GM23338 (cell line): Measurements from ENCODE around the gene LMO7. TPM values are rescaled to one million over a fixed set of nuclear protein-coding genes. Genes with fewer than 3 reads are reported as not detected.

Experiments used
- ATAC-seq: fragments of 200-7000 bp; cut with Tn5 transposase; 3 replicates; pipeline ENCODE4 v1.9.1; 2020
- DNase-seq: peaks from one replicate; pipeline ENCODE4 v3.0.0-alpha.2; 2015; ENCODE audit warnings: low spot score
- H2AFZ ChIP-seq: fragments of 200-600 bp; sonication (generic); 2 replicates; pipeline ENCODE4 v1.8.0; 2016; ENCODE audit warnings: antibody characterized with exemption, mild to moderate bottlenecking, moderate library complexity
- H3F3A ChIP-seq: fragments of 200-600 bp; sonication (generic); replicated peaks from 2 replicates; pipeline ENCODE4 v1.8.0; 2017; ENCODE audit warnings: antibody characterized with exemption, mixed run types, low read depth
- H3K27ac ChIP-seq: fragments of 200-600 bp; sonication (generic); 2 replicates; pipeline ENCODE4 v1.6.1; 2016; ENCODE audit warnings: low read depth
- H3K27me3 ChIP-seq: fragments of 200-600 bp; sonication (generic); 2 replicates; pipeline ENCODE4 v1.8.0; 2016; ENCODE audit warnings: mild to moderate bottlenecking, mixed run types, moderate library complexity; ENCODE audit not compliant: insufficient read depth
- H3K36me3 ChIP-seq: fragments of 200-600 bp; sonication (generic); 2 replicates; pipeline ENCODE4 v1.8.0; 2016; ENCODE audit warnings: mild to moderate bottlenecking; ENCODE audit not compliant: insufficient read depth
- H3K4me1 ChIP-seq: fragments of 200-600 bp; sonication (generic); 2 replicates; pipeline ENCODE4 v1.8.0; 2016; ENCODE audit warnings: mild to moderate bottlenecking, moderate library complexity; ENCODE audit not compliant: insufficient read depth
- H3K4me2 ChIP-seq: fragments of 200-600 bp; sonication (generic); 2 replicates; pipeline ENCODE4 v1.7.1; 2017; ENCODE audit warnings: mixed run types
- H3K4me3 ChIP-seq: fragments of 200-600 bp; sonication (generic); 2 replicates; pipeline ENCODE4 v1.6.1; 2016; ENCODE audit warnings: mixed run types
- H3K79me2 ChIP-seq: fragments of 200-600 bp; sonication (generic); replicated peaks from 2 replicates; pipeline ENCODE4 v1.8.0; 2017; ENCODE audit warnings: mild to moderate bottlenecking; ENCODE audit not compliant: insufficient read depth
- H3K9me2 ChIP-seq: fragments of 200-600 bp; sonication (generic); 2 replicates; pipeline ENCODE4 v1.8.0; 2017; ENCODE audit not compliant: insufficient read depth
- H4K20me1 ChIP-seq: fragments of 200-600 bp; sonication (generic); replicated peaks from 2 replicates; pipeline ENCODE4 v1.8.0; 2017; ENCODE audit warnings: mild to moderate bottlenecking; ENCODE audit not compliant: insufficient read depth
- H3K27ac Mint-ChIP-seq: 2 replicates; pipeline ENCODE4 v1.8.0; 2020; ENCODE audit warnings: inconsistent platforms, mild to moderate bottlenecking, moderate library complexity, mixed read lengths
- H3K27me3 Mint-ChIP-seq: 3 replicates; pipeline ENCODE4 v1.8.0; 2022; ENCODE audit warnings: low read depth, mild to moderate bottlenecking, moderate library complexity, mixed read lengths, inconsistent platforms; ENCODE audit not compliant: insufficient read depth, poor library complexity
- H3K36me3 Mint-ChIP-seq: 3 replicates; pipeline ENCODE4 v1.8.0; 2021; ENCODE audit warnings: low read depth, mild to moderate bottlenecking, inconsistent platforms, moderate library complexity, mixed read lengths
- H3K4me1 Mint-ChIP-seq: 3 replicates; pipeline ENCODE4 v1.8.0; 2020; ENCODE audit warnings: mild to moderate bottlenecking, inconsistent platforms, mixed read lengths
- H3K4me3 Mint-ChIP-seq: 3 replicates; pipeline ENCODE4 v1.8.0; 2021; ENCODE audit warnings: moderate library complexity, mild to moderate bottlenecking, inconsistent platforms, mixed read lengths
- H3K9me3 Mint-ChIP-seq: 3 replicates; pipeline ENCODE4 v1.8.0; 2020; ENCODE audit warnings: moderate library complexity, mild to moderate bottlenecking, inconsistent platforms, mixed read lengths
- CREB1 ChIP-seq: fragments of 250-450 bp; sonication (Bioruptor Pico); IDR thresholded peaks from 2 replicates; pipeline ENCODE4 v1.5.0; 2020; ENCODE audit warnings: low read depth, mild to moderate bottlenecking, moderate library complexity
- ETS1 ChIP-seq: IDR thresholded peaks from 2 replicates; pipeline ENCODE4 v1.6.1; 2016; ENCODE audit warnings: antibody characterized with exemption
- EZH2 ChIP-seq: fragments of 200-600 bp; sonication (generic); IDR thresholded peaks from one replicate; pipeline ENCODE4 v1.8.0; 2017; ENCODE audit warnings: antibody characterized with exemption, mild to moderate bottlenecking, low read depth; ENCODE audit not compliant: unreplicated experiment
- EZH2phosphoT487 ChIP-seq: fragments of 200-600 bp; sonication (generic); IDR thresholded peaks from one replicate; pipeline ENCODE4 v1.8.1; 2018; ENCODE audit warnings: antibody characterized with exemption; ENCODE audit not compliant: unreplicated experiment
- JUNB ChIP-seq: IDR thresholded peaks from one replicate; pipeline ENCODE4 v1.6.1; 2016; ENCODE audit warnings: antibody characterized with exemption; ENCODE audit not compliant: unreplicated experiment
- NANOG ChIP-seq: IDR thresholded peaks from 2 replicates; pipeline ENCODE4 v1.6.1; 2016; ENCODE audit warnings: antibody characterized with exemption, borderline replicate concordance
- POLR2AphosphoS5 ChIP-seq: IDR thresholded peaks from 2 replicates; pipeline ENCODE4 v1.6.1; 2016; ENCODE audit warnings: antibody characterized with exemption, low read depth
- STAT1 ChIP-seq: IDR thresholded peaks from one replicate; pipeline ENCODE4 v1.6.1; 2016; ENCODE audit warnings: antibody characterized with exemption; ENCODE audit not compliant: unreplicated experiment
- ZNF114 ChIP-seq: fragments of 250-450 bp; sonication (Bioruptor Pico); IDR thresholded peaks from 2 replicates; pipeline ENCODE4 v1.5.0; 2020; ENCODE audit warnings: mild to moderate bottlenecking, moderate library complexity
- ZNF331 ChIP-seq: fragments of 250-450 bp; sonication (Bioruptor Pico); IDR thresholded peaks from 2 replicates; pipeline ENCODE4 v1.5.0; 2020; ENCODE audit warnings: low read depth, mild to moderate bottlenecking, moderate library complexity
- polyA plus RNA-seq: library from polyadenylated mRNA; unstranded; fragments of >200 nt; fragmentation: Nextera tagmentation; extraction: Ambion mirVana; gene quantifications from 2 replicates; pipeline ENCODE4 v1.2.1, GENCODE V29; 2016
- total RNA-seq: library from RNA; depleted of rRNA; stranded (reverse); fragments of >200 nt; shearing (Covaris generic); gene quantifications from 2 replicates; pipeline ENCODE4 v1.2.3, GENCODE V29; 2014
- TF ChIP-seq, protein P1 (sequence below): IDR thresholded peaks from one replicate; pipeline ENCODE4 v1.6.1; 2018; ENCODE audit warnings: antibody characterized with exemption; ENCODE audit not compliant: unreplicated experiment
- TF ChIP-seq, protein P2 (sequence below), 2 experiments: fragments of 200-600 bp in 1 of 2; sonication (generic) in 1 of 2; conservative IDR thresholded peaks; 2 replicates each; pipeline versions ENCODE4 v1.5.1 to v1.6.1; 2016 to 2017; ENCODE audit warnings: antibody characterized with exemption in 2 of 2, low read depth in 2 of 2, mild to moderate bottlenecking in 2 of 2, moderate library complexity in 1 of 2
- TF ChIP-seq, protein P3 (sequence below): fragments of 250-450 bp; sonication (Bioruptor Pico); IDR thresholded peaks from 2 replicates; pipeline ENCODE4 v1.5.0; 2020; ENCODE audit warnings: mild to moderate bottlenecking, moderate library complexity

LMO7 gene
- total and polyA plus RNA-seq, 2 experiments from 2014 or later, result 22.3 to 26.9 TPM

DNA sequence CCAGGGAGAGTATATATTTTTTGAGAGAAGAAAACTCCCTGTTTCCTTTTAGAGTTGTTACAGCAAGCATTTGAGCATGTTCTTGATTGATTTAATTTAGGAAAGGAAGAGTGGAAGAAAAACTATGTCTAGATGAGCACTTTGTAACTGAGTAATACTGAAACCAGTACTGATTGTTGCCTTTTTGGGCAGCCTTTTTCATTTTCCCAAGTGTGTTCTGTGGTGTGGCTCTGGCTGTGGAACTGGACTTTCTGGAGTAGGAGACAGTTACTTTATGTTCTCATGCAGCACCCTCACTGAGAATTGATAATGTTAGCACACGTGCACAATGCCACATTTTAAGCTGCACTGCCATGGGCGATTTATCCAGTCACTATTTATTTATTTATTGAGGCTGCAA lies 211.5 kb downstream of the LMO7 start:
- H3K9me2 ChIP-seq, result no peaks in the 10 kb centered on the region; the same call in 1 of the 2 replicates
- Mint-ChIP-seq H3K4me1 (peaks cover 3% of the 10 kb centered on the region; the same call in 1 of the 3 replicates), H3K9me3 (no peaks in the 10 kb centered on the region), H3K27ac (no peak overlapping the region), H3K4me3 (no peak overlapping the region), H3K36me3 (peaks cover 15% of the 10 kb centered on the region), H3K27me3 (peaks cover 3% of the 10 kb centered on the region)
- H3K4me3 ChIP-seq, result no peak overlapping the region
- TF ChIP-seq NANOG (no peak), ZNF331 (CRISPR knock-in tag) (no peak), STAT1 (no peak), JUNB (no peak), ETS1 (no peak), CREB1 (CRISPR knock-in tag) (no peak), ZNF114 (CRISPR knock-in tag) (no peak), POLR2AphosphoS5 (no peak), EZH2 (no peak), EZH2phosphoT487 (no peak)
- TF ChIP-seq, protein P1, sequence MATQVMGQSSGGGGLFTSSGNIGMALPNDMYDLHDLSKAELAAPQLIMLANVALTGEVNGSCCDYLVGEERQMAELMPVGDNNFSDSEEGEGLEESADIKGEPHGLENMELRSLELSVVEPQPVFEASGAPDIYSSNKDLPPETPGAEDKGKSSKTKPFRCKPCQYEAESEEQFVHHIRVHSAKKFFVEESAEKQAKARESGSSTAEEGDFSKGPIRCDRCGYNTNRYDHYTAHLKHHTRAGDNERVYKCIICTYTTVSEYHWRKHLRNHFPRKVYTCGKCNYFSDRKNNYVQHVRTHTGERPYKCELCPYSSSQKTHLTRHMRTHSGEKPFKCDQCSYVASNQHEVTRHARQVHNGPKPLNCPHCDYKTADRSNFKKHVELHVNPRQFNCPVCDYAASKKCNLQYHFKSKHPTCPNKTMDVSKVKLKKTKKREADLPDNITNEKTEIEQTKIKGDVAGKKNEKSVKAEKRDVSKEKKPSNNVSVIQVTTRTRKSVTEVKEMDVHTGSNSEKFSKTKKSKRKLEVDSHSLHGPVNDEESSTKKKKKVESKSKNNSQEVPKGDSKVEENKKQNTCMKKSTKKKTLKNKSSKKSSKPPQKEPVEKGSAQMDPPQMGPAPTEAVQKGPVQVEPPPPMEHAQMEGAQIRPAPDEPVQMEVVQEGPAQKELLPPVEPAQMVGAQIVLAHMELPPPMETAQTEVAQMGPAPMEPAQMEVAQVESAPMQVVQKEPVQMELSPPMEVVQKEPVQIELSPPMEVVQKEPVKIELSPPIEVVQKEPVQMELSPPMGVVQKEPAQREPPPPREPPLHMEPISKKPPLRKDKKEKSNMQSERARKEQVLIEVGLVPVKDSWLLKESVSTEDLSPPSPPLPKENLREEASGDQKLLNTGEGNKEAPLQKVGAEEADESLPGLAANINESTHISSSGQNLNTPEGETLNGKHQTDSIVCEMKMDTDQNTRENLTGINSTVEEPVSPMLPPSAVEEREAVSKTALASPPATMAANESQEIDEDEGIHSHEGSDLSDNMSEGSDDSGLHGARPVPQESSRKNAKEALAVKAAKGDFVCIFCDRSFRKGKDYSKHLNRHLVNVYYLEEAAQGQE, result no peak
- TF ChIP-seq, protein P2, sequence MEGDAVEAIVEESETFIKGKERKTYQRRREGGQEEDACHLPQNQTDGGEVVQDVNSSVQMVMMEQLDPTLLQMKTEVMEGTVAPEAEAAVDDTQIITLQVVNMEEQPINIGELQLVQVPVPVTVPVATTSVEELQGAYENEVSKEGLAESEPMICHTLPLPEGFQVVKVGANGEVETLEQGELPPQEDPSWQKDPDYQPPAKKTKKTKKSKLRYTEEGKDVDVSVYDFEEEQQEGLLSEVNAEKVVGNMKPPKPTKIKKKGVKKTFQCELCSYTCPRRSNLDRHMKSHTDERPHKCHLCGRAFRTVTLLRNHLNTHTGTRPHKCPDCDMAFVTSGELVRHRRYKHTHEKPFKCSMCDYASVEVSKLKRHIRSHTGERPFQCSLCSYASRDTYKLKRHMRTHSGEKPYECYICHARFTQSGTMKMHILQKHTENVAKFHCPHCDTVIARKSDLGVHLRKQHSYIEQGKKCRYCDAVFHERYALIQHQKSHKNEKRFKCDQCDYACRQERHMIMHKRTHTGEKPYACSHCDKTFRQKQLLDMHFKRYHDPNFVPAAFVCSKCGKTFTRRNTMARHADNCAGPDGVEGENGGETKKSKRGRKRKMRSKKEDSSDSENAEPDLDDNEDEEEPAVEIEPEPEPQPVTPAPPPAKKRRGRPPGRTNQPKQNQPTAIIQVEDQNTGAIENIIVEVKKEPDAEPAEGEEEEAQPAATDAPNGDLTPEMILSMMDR (conservative IDR thresholded peaks at IDR 0.05; ENCODE audit: low read depth in 2 of 2), result no peak
- TF ChIP-seq, protein P3, sequence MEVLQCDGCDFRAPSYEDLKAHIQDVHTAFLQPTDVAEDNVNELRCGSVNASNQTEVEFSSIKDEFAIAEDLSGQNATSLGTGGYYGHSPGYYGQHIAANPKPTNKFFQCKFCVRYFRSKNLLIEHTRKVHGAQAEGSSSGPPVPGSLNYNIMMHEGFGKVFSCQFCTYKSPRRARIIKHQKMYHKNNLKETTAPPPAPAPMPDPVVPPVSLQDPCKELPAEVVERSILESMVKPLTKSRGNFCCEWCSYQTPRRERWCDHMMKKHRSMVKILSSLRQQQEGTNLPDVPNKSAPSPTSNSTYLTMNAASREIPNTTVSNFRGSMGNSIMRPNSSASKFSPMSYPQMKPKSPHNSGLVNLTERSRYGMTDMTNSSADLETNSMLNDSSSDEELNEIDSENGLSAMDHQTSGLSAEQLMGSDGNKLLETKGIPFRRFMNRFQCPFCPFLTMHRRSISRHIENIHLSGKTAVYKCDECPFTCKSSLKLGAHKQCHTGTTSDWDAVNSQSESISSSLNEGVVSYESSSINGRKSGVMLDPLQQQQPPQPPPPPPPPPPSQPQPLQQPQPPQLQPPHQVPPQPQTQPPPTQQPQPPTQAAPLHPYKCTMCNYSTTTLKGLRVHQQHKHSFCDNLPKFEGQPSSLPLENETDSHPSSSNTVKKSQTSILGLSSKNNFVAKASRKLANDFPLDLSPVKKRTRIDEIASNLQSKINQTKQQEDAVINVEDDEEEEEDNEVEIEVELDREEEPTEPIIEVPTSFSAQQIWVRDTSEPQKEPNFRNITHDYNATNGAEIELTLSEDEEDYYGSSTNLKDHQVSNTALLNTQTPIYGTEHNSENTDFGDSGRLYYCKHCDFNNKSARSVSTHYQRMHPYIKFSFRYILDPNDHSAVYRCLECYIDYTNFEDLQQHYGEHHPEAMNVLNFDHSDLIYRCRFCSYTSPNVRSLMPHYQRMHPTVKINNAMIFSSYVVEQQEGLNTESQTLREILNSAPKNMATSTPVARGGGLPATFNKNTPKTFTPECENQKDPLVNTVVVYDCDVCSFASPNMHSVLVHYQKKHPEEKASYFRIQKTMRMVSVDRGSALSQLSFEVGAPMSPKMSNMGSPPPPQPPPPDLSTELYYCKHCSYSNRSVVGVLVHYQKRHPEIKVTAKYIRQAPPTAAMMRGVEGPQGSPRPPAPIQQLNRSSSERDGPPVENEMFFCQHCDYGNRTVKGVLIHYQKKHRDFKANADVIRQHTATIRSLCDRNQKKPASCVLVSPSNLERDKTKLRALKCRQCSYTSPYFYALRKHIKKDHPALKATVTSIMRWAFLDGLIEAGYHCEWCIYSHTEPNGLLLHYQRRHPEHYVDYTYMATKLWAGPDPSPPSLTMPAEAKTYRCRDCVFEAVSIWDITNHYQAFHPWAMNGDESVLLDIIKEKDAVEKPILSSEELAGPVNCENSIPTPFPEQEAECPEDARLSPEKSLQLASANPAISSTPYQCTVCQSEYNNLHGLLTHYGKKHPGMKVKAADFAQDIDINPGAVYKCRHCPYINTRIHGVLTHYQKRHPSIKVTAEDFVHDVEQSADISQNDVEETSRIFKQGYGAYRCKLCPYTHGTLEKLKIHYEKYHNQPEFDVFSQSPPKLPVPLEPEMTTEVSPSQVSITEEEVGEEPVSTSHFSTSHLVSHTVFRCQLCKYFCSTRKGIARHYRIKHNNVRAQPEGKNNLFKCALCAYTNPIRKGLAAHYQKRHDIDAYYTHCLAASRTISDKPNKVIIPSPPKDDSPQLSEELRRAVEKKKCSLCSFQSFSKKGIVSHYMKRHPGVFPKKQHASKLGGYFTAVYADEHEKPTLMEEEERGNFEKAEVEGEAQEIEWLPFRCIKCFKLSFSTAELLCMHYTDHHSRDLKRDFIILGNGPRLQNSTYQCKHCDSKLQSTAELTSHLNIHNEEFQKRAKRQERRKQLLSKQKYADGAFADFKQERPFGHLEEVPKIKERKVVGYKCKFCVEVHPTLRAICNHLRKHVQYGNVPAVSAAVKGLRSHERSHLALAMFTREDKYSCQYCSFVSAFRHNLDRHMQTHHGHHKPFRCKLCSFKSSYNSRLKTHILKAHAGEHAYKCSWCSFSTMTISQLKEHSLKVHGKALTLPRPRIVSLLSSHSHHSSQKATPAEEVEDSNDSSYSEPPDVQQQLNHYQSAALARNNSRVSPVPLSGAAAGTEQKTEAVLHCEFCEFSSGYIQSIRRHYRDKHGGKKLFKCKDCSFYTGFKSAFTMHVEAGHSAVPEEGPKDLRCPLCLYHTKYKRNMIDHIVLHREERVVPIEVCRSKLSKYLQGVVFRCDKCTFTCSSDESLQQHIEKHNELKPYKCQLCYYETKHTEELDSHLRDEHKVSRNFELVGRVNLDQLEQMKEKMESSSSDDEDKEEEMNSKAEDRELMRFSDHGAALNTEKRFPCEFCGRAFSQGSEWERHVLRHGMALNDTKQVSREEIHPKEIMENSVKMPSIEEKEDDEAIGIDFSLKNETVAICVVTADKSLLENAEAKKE, result no peak
- H3K27me3 ChIP-seq, result no peaks in the 10 kb centered on the region
- H2AFZ ChIP-seq, result no peak overlapping the region
- H3K27ac ChIP-seq, result no peak overlapping the region
- ATAC-seq, result no peak
- H3F3A ChIP-seq, result no peaks in the 10 kb centered on the region
- H4K20me1 ChIP-seq, result no peaks in the 10 kb centered on the region
- H3K4me2 ChIP-seq, result no peak overlapping the region
- DNase-seq, result no peak
- H3K36me3 ChIP-seq, result no peaks in the 10 kb centered on the region
- H3K4me1 ChIP-seq, result no peaks in the 10 kb centered on the region
- no peaks in the 10 kb centered on the region for H3K79me2 ChIP-seq
